OCI-LY3 (cell line): ENCODE data around the gene LGMN.
A peak's percentile ranks its signal among the peaks of the same experiment; 100 is the strongest.

Experiments used
- H2AFZ ChIP-seq: fragments of 200-600, 300-600 bp; shearing (Covaris generic); 2 replicates; pipeline ENCODE4 v1.6.0; 2014; ENCODE audit warnings: antibody characterized with exemption, low read depth, low read length
- H3K27ac ChIP-seq: fragments of 200-600, 300-600 bp; sonication (generic); 2 replicates; pipeline ENCODE4 v1.5.1; 2014; ENCODE audit warnings: mild to moderate bottlenecking, low read length, moderate library complexity, mixed read lengths
- H3K27me3 ChIP-seq: fragments of 200-600, 300-600 bp; sonication (generic); 2 replicates; pipeline ENCODE4 v1.6.1; 2014; ENCODE audit warnings: low read depth, low read length, mixed read lengths
- H3K36me3 ChIP-seq: fragments of 200-600, 300-600 bp; sonication (generic); replicated peaks from 2 replicates; pipeline ENCODE3; 2014; ENCODE audit warnings: low read depth, low read length, mixed read lengths
- H3K4me1 ChIP-seq: fragments of 300-600, 200-600 bp; sonication (generic); 2 replicates; pipeline ENCODE4 v1.6.1; 2014; ENCODE audit warnings: low read length, mixed read lengths
- H3K4me2 ChIP-seq: fragments of 200-600, 300-600 bp; sonication (generic); 2 replicates; pipeline ENCODE4 v1.6.1; 2014; ENCODE audit warnings: low read length, mixed read lengths
- H3K4me3 ChIP-seq: fragments of 300-600, 200-600 bp; sonication (generic); 2 replicates; pipeline ENCODE4 v1.5.1; 2014; ENCODE audit warnings: antibody characterized with exemption, mild to moderate bottlenecking, low read length, moderate library complexity
- H3K79me2 ChIP-seq: fragments of 300-600, 200-600 bp; shearing (Covaris generic); 2 replicates; pipeline ENCODE4 v1.6.1; 2014; ENCODE audit warnings: mild to moderate bottlenecking, low read length, mixed read lengths
- H3K9ac ChIP-seq: fragments of 300-600, 200-600 bp; shearing (Covaris generic); 2 replicates; pipeline ENCODE4 v1.6.0; 2014; ENCODE audit warnings: mild to moderate bottlenecking, low read length, moderate library complexity
- H3K9me3 ChIP-seq: fragments of 200-600, 300-600 bp; shearing (Covaris generic); 2 replicates; pipeline ENCODE4 v1.6.1; 2014; ENCODE audit warnings: low read length, mixed read lengths; ENCODE audit not compliant: insufficient read depth
- H4K20me1 ChIP-seq: fragments of 200-600, 300-600 bp; sonication (generic); 2 replicates; pipeline ENCODE4 v1.6.1; 2016; ENCODE audit warnings: low read length, mixed read lengths; ENCODE audit not compliant: insufficient read depth
- CTCF ChIP-seq: fragments of 200-600, 300-600 bp; sonication (generic); IDR thresholded peaks from 2 replicates; pipeline ENCODE4 v1.5.1; 2014; ENCODE audit warnings: antibody characterized with exemption, low read length, low read depth
- EZH2phosphoT487 ChIP-seq: fragments of 200-600 bp; shearing (Covaris generic); IDR thresholded peaks from 2 replicates; pipeline ENCODE4 v1.6.1; 2018; ENCODE audit warnings: antibody characterized with exemption, mixed run types, low read depth

Gene LGMN

GRCh38 chr14:92760524-92760805, 12.0 kb upstream of the LGMN start:
- Histone ChIP-seq H4K20me1 (no peaks in the 10 kb centered on the region), H3K9me3 (no peaks in the 10 kb centered on the region), H3K9ac (no peak overlapping the region), H3K4me3 (no peak overlapping the region), H3K27me3 (peaks cover 14% of the 10 kb centered on the region), H3K27ac (no peak overlapping the region), H2AFZ (no peak overlapping the region), H3K4me1 (peaks cover 35% of the 10 kb centered on the region), H3K36me3 (no peaks in the 10 kb centered on the region), H3K79me2 (no peaks in the 10 kb centered on the region), H3K4me2 (no peak overlapping the region)
- TF ChIP-seq EZH2phosphoT487 = no peak
- no peak for TF ChIP-seq CTCF

- Histone ChIP-seq H3K4me3 (no peak overlapping the region), H4K20me1 (no peaks in the 10 kb centered on the region), H3K9me3 (no peaks in the 10 kb centered on the region), H3K79me2 (no peaks in the 10 kb centered on the region), H2AFZ (no peak overlapping the region), H3K9ac (no peak overlapping the region), H3K27me3 (peaks cover 11% of the 10 kb centered on the region), H3K36me3 (no peaks in the 10 kb centered on the region), H3K4me1 (peaks cover 31% of the 10 kb centered on the region), H3K27ac (no peak overlapping the region), H3K4me2 (peak overlapping the region; percentile 7; the same call in 1 of the 2 replicates)
- TF ChIP-seq CTCF = no peak
- no peak for TF ChIP-seq EZH2phosphoT487
Observed at GRCh38 chr14:92759679-92760523, 11.5 kb upstream of the LGMN start.

- TF ChIP-seq EZH2phosphoT487 (no peak), CTCF (no peak)
- Histone ChIP-seq H3K27ac (no peak overlapping the region), H3K9me3 (no peaks in the 10 kb centered on the region), H3K4me2 (no peak overlapping the region), H2AFZ (no peak overlapping the region), H3K36me3 (no peaks in the 10 kb centered on the region), H3K9ac (no peak overlapping the region), H3K79me2 (no peaks in the 10 kb centered on the region), H4K20me1 (no peaks in the 10 kb centered on the region), H3K4me3 (no peak overlapping the region), H3K4me1 (peaks cover 25% of the 10 kb centered on the region), H3K27me3 (peaks cover 8% of the 10 kb centered on the region)
Observed at GRCh38 chr14:92759300-92759678, 10.9 kb upstream of the LGMN start.

GRCh38 chr14:92756446-92756845, 8.0 kb upstream of the LGMN start:
- H3K4me1 ChIP-seq = peaks cover 20% of the 10 kb centered on the region
- no peak overlapping the region for H3K4me2 ChIP-seq
- no peak overlapping the region for H3K27ac ChIP-seq
- H4K20me1 ChIP-seq = no peaks in the 10 kb centered on the region
- no peaks in the 10 kb centered on the region for H3K9me3 ChIP-seq
- no peak overlapping the region for H2AFZ ChIP-seq
- no peak overlapping the region for H3K4me3 ChIP-seq
- no peaks in the 10 kb centered on the region for H3K36me3 ChIP-seq
- H3K27me3 ChIP-seq = peaks cover 7% of the 10 kb centered on the region
- no peak overlapping the region for H3K9ac ChIP-seq
- TF ChIP-seq EZH2phosphoT487 (no peak), CTCF (no peak)
- no peaks in the 10 kb centered on the region for H3K79me2 ChIP-seq
